ENCODE results near the gene NTRK3. TPM values are rescaled to one million over a fixed set of nuclear protein-coding genes. Genes with fewer than 3 reads are reported as not detected.

Gene NTRK3
- total RNA-seq, 1 experiment from 2014 or later: not detected

- Mint-ChIP-seq H3K9me3 (ENCODE audit: low read depth, unreplicated experiment) (no peaks in the 10 kb centered on the region), H3K27me3 (ENCODE audit: unreplicated experiment) (peaks cover 60% of the 10 kb centered on the region), H3K4me1 (ENCODE audit: low read depth, unreplicated experiment) (no peaks in the 10 kb centered on the region), H3K27ac (ENCODE audit: unreplicated experiment) (no peak overlapping the region), H3K4me3 (ENCODE audit: low read depth, unreplicated experiment) (no peak overlapping the region), H3K36me3 (ENCODE audit: insufficient read depth, unreplicated experiment) (peaks cover 6% of the 10 kb centered on the region)
- no peak for TF ChIP-seq CTCF (IDR thresholded peaks at IDR 0.05; ENCODE audit: unreplicated experiment)
- BruUV-seq (replicated peaks): no TSS peak
- CTCF ChIA-PET: no interaction called here
- intact Hi-C loops (cut with micrococcal nuclease; ENCODE audit: unreplicated experiment): loop anchor here (2.0 to 5.0 kb wide), 2 partner anchors 1329 to 1621 kb away; no protein-coding TSS in a partner anchor
- no peak for DNase-seq
Measured at GRCh38 chr15:88246081-88246480, 10.5 kb downstream of the NTRK3 start.

GRCh38 chr15:88243895-88244787, 12.4 kb downstream of the NTRK3 start:
- H3K36me3 Mint-ChIP-seq (ENCODE audit: insufficient read depth, unreplicated experiment): peaks cover 6% of the 10 kb centered on the region
- DNase-seq: peak; percentile 41
- TF ChIP-seq CTCF (IDR thresholded peaks at IDR 0.05; ENCODE audit: unreplicated experiment): no peak
- H3K27ac Mint-ChIP-seq (ENCODE audit: unreplicated experiment): no peak overlapping the region
- peaks cover 57% of the 10 kb centered on the region for H3K27me3 Mint-ChIP-seq (ENCODE audit: unreplicated experiment)
- H3K4me1 Mint-ChIP-seq (ENCODE audit: low read depth, unreplicated experiment): peaks cover under 1% of the 10 kb centered on the region
- intact Hi-C loops (cut with micrococcal nuclease; ENCODE audit: unreplicated experiment): loop anchor here (5.0 kb wide), 1 partner anchor 208 kb away; no protein-coding TSS in a partner anchor
- BruUV-seq (replicated peaks): no TSS peak
- CTCF ChIA-PET: no interaction called here
- no peaks in the 10 kb centered on the region for H3K9me3 Mint-ChIP-seq (ENCODE audit: low read depth, unreplicated experiment)
- no peak overlapping the region for H3K4me3 Mint-ChIP-seq (ENCODE audit: low read depth, unreplicated experiment)

- peaks cover 44% of the 10 kb centered on the region for H3K27me3 Mint-ChIP-seq (ENCODE audit: unreplicated experiment)
- intact Hi-C loops (cut with micrococcal nuclease; ENCODE audit: unreplicated experiment): loop anchor here (5.0 kb wide), 1 partner anchor 209 kb away; no protein-coding TSS in a partner anchor
- no peak for TF ChIP-seq CTCF (IDR thresholded peaks at IDR 0.05; ENCODE audit: unreplicated experiment)
- CTCF ChIA-PET: interaction anchor here (0.6 to 0.7 kb wide), 2 partner anchors 191 to 1740 kb away, joined by 3 read pairs; no protein-coding TSS in a partner anchor
- no peak for DNase-seq
- H3K4me3 Mint-ChIP-seq (ENCODE audit: low read depth, unreplicated experiment): no peak overlapping the region
- H3K27ac Mint-ChIP-seq (ENCODE audit: unreplicated experiment): no peak overlapping the region
- H3K9me3 Mint-ChIP-seq (ENCODE audit: low read depth, unreplicated experiment): no peaks in the 10 kb centered on the region
- peaks cover 6% of the 10 kb centered on the region for H3K36me3 Mint-ChIP-seq (ENCODE audit: insufficient read depth, unreplicated experiment)
- BruUV-seq (replicated peaks): no TSS peak
- H3K4me1 Mint-ChIP-seq (ENCODE audit: low read depth, unreplicated experiment): peaks cover 8% of the 10 kb centered on the region
Measured at GRCh38 chr15:88242586-88243555, 13.7 kb downstream of the NTRK3 start.

GRCh38 chr15:88241461-88241860, 15.1 kb downstream of the NTRK3 start:
- TF ChIP-seq CTCF (IDR thresholded peaks at IDR 0.05; ENCODE audit: unreplicated experiment): no peak
- CTCF ChIA-PET: no interaction called here
- intact Hi-C loops (cut with micrococcal nuclease; ENCODE audit: unreplicated experiment): loop anchor here (5.0 kb wide), 1 partner anchor 211 kb away; no protein-coding TSS in a partner anchor
- Mint-ChIP-seq H3K27me3 (ENCODE audit: unreplicated experiment) (peaks cover 41% of the 10 kb centered on the region), H3K27ac (ENCODE audit: unreplicated experiment) (no peak overlapping the region), H3K36me3 (ENCODE audit: insufficient read depth, unreplicated experiment) (no peaks in the 10 kb centered on the region), H3K4me3 (ENCODE audit: low read depth, unreplicated experiment) (no peak overlapping the region), H3K9me3 (ENCODE audit: low read depth, unreplicated experiment) (no peaks in the 10 kb centered on the region), H3K4me1 (ENCODE audit: low read depth, unreplicated experiment) (peaks cover 8% of the 10 kb centered on the region)
- DNase-seq: no peak
- no TSS peak for BruUV-seq (replicated peaks)
